H1 (cell line): Measurements from ENCODE around the gene BLOC1S4.

Experiments used
- JUND ChIP-seq: IDR thresholded peaks from 2 replicates; pipeline ENCODE4 v1.6.1; 2011; ENCODE audit warnings: mild to moderate bottlenecking, improper control_type of control experiment, low read length
- KDM1A ChIP-seq: fragments of 200-600, 300-600 bp; sonication (generic); IDR thresholded peaks from 2 replicates; pipeline ENCODE4 v1.7.1; 2016; ENCODE audit warnings: mild to moderate bottlenecking, low read length, borderline replicate concordance
- POLR2A ChIP-seq, 2 experiments: IDR thresholded peaks; 1 replicate in 1 of 2; 2 replicates in 1 of 2; pipeline ENCODE4 v1.6.1; 2011; ENCODE audit warnings: low read depth in 2 of 2, low read length in 2 of 2, mild to moderate bottlenecking in 2 of 2; ENCODE audit errors: control extremely low read depth in 1 of 2
- RFX5 ChIP-seq: IDR thresholded peaks from 2 replicates; pipeline ENCODE4 v1.6.1; 2011; ENCODE audit warnings: low read depth, low read length, improper control_type of control experiment, borderline replicate concordance
- USF2 ChIP-seq: IDR thresholded peaks from 2 replicates; pipeline ENCODE4 v1.6.1; 2011; ENCODE audit warnings: low read length, improper control_type of control experiment

DNA sequence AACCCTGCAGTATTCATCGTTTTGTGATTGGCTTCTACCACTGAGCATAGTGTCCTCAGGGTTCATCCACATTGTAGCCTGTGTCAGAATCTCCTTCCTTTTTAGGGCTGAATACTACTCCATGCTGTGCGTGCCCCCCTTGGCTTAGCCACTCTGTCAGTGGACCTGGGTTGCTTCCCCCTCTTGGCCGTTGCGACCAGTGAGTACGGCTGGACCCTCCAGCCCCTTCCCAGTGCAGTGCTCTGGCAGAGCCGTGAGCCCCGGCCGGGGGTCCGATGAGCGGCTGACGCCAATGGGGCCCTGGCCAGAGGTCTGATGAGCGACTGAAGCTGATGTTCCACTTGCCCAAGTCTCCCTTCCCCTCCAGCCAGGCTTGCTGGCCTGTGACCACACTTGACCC, 6.9 kb downstream of the BLOC1S4 start:
- no peak for TF ChIP-seq RFX5
- TF ChIP-seq JUND, result no peak
- TF ChIP-seq KDM1A, result no peak
- TF ChIP-seq POLR2A (IDR thresholded peaks at IDR 0.05; ENCODE audit: control extremely low read depth in 1 of 2, low read depth in 2 of 2, low read length in 2 of 2), result no peak
- no peak for TF ChIP-seq USF2
